Stimulated activated CD4-positive, alpha-beta T cell treated with anti-CD3 and anti-CD28 coated beads, Interleukin-2, amount 100 ng/mL, for 48 hours (primary cell): ENCODE results near the gene WDR49.
"Not testable (repeated sequence)": the region's sequence is repeated elsewhere in the genome, so short reads cannot be mapped to it uniquely, and the experiment has no call there.

Source experiments
- DNase-seq, 2 donors: peaks; one replicate each; pipeline ENCODE4 v3.0.0-alpha.2; 2020

The WDR49 gene

GRCh38 chr3:167653760-167654159, at the start of gene WDR49:
Gene WDR49, minus strand, starts transcription at chr3:167653942. Its CDS starts 517 bp downstream, at chr3:167653425.
- no peak for DNase-seq

GRCh38 chr3:167700926-167701325, 47.2 kb upstream of the WDR49 start:
- DNase-seq: no peak

GRCh38 chr3:167700046-167700445, 46.3 kb upstream of the WDR49 start:
- no peak for DNase-seq

- DNase-seq: no peak
These were observed 40.4 kb upstream of the WDR49 start for GRCh38 chr3:167694121-167694520.

- DNase-seq: peak; percentile 5 to 13
These were observed 37.6 kb upstream of the WDR49 start for GRCh38 chr3:167691366-167691765.

- DNase-seq: peak; percentile 43 to 61
These were observed 30.7 kb upstream of the WDR49 start for GRCh38 chr3:167684388-167684993.

- DNase-seq: no peak
These were observed 25.8 kb upstream of the WDR49 start for GRCh38 chr3:167679526-167679925.

- no peak for DNase-seq
These were observed 22.1 kb upstream of the WDR49 start for GRCh38 chr3:167675848-167676247.

GRCh38 chr3:167673221-167673620, 19.5 kb upstream of the WDR49 start:
- DNase-seq: no peak

GRCh38 chr3:167671878-167672427, 18.2 kb upstream of the WDR49 start:
- DNase-seq: no peak

- no peak for DNase-seq
These were observed 16.0 kb upstream of the WDR49 start for GRCh38 chr3:167669699-167670098.

GRCh38 chr3:167668651-167669050, 14.9 kb upstream of the WDR49 start:
- DNase-seq: no peak

- DNase-seq: no peak
These were observed 12.8 kb upstream of the WDR49 start for GRCh38 chr3:167666563-167666962.

GRCh38 chr3:167662919-167663400, 9.2 kb upstream of the WDR49 start:
- DNase-seq: no peak

GRCh38 chr3:167657684-167658225, 4.0 kb upstream of the WDR49 start:
- no peak for DNase-seq

- DNase-seq: no peak
These were observed 3.1 kb upstream of the WDR49 start for GRCh38 chr3:167656821-167657220.

GRCh38 chr3:167653155-167653554, 587 bp downstream of the WDR49 start:
- DNase-seq: no peak

- DNase-seq: no peak
These were observed 1.9 kb downstream of the WDR49 start for GRCh38 chr3:167651826-167652225.

- DNase-seq: no peak
These were observed 3.3 kb downstream of the WDR49 start for GRCh38 chr3:167650459-167650858.

GRCh38 chr3:167649746-167650145, 4.0 kb downstream of the WDR49 start:
- no peak for DNase-seq

GRCh38 chr3:167644611-167645010, 9.1 kb downstream of the WDR49 start:
- no peak for DNase-seq

GRCh38 chr3:167631471-167631870, 22.3 kb downstream of the WDR49 start:
- DNase-seq: no peak

GRCh38 chr3:167626490-167626889, 27.3 kb downstream of the WDR49 start:
- no peak for DNase-seq

GRCh38 chr3:167615030-167615429, 38.7 kb downstream of the WDR49 start:
- DNase-seq: no peak

GRCh38 chr3:167614196-167614595, 39.5 kb downstream of the WDR49 start:
- not testable (repeated sequence) for DNase-seq
